HuH-7 (cell line): ENCODE data around the gene BARX1.
A peak's percentile ranks its signal among the peaks of the same experiment; 100 is the strongest.
"Not testable (repeated sequence)": the region's sequence is repeated elsewhere in the genome, so short reads cannot be mapped to it uniquely, and the experiment has no call there.

ENCODE experiments used
- DNase-seq: peaks from one replicate; pipeline ENCODE4 v3.0.0; 2011; ENCODE audit warnings: low spot score

Gene BARX1

GRCh38 chr9:93955111-93955980 is at the start of gene BARX1:
BARX1 (minus strand) TSS chr9:93955355; CDS start chr9:93955146, 209 bp downstream.
- no peak for DNase-seq

- peak; percentile 32 for DNase-seq
These were observed 47.4 kb upstream of the BARX1 start for GRCh38 chr9:94002316-94003140.

DNA sequence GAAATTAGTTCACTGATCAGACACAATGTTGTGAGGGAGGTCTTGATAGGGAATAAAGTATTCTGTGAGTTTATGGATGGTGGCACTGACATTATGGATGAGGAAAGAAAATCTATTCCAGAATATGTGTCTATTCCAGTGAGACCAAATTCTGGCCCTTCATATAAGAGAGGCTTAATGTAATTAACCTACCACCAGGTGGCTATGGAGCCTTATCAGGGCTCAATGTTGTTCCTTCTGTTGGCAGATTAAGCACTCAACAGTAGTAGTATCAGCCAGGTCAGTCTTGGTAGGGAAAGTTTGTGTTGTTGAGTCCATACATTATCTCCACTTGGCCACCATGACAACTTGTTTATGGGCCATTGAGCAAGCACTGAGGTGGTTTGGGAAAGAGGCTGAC is 41.7 kb upstream of the BARX1 start:
- no peak for DNase-seq

DNA sequence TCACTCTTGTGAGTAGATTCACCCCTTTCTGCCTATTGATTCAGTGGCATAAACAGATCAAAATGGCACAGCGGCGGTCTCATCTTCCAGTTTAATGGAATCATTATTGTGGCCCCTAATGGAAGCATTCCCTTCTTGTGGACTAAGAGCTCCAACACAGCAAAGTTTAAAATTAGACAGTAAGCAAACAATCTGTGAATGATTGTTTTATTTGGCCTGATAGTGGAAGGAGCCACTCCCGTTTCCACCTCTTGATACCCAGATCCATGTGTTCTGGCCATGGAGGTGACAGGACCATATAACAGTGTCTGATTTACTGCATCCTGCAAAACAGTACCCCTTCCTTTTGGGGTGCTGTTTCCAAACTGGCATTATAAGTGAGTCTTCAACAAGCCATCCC is 41.2 kb upstream of the BARX1 start:
- no peak for DNase-seq

GRCh38 chr9:93994545-93994944 is 39.4 kb upstream of the BARX1 start:
- no peak for DNase-seq

GRCh38 chr9:93994132-93994531 is 39.0 kb upstream of the BARX1 start:
- no peak for DNase-seq

- DNase-seq, result no peak
These were observed 37.7 kb upstream of the BARX1 start for GRCh38 chr9:93992830-93993229.

DNA sequence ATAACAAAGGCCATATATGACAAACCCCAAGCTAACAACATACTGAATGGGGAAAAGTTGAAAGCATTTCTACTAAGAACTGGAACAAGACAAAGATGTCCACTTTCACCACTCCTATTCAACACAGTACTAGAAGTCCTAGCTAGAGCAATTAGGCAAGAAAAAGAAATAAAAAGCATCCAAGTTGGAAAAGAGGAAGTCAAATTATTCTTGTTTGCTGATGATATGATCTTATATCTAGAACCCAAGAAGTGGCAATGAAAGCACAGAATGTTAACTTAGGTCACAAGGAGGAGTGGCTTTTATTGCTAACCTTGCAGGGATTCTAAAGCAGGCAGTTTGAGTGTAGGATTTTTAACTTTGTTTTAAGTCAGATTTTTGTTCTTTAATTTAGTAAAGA is 35.3 kb upstream of the BARX1 start:
- DNase-seq, result no peak

DNA sequence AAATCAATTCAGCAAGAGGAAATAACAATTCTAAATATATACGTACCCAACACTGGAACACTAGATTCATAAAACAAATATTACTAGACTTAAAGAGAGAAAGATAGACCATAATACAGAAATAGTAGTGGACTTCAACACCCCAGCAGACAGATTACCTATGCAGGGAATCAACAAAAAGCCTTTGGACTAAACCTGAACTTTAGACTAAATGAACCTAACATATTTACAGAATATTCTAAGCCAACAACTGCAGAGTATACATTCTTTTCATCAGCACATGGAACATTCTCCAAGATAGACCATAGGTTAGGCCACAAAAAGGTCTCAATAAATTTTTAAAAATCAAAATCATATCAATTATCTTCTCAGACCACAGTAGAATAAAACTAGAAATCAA is 32.9 kb upstream of the BARX1 start:
- no peak for DNase-seq

DNA sequence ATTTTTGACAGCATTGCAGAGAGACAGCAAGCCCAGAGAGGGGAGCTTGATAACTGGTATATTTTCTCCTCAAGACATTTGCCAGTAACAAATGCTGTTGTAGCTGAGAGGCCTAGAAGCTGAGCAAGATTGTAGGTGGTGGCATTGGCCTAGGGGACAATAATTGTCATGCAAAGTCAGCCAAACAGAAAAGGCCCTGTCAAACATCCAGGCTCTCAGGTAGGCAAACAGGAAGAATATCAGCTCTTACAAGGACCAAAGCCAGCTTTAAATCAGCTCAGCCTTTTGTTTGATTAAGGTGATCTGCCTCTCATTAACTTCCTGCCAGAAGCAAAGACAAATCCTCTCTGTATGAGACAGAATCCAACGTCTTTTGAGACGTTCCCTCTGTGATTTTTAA is 29.7 kb upstream of the BARX1 start:
- DNase-seq, result no peak

- no peak for DNase-seq
These were observed 28.7 kb upstream of the BARX1 start for GRCh38 chr9:93983875-93984274.

DNA sequence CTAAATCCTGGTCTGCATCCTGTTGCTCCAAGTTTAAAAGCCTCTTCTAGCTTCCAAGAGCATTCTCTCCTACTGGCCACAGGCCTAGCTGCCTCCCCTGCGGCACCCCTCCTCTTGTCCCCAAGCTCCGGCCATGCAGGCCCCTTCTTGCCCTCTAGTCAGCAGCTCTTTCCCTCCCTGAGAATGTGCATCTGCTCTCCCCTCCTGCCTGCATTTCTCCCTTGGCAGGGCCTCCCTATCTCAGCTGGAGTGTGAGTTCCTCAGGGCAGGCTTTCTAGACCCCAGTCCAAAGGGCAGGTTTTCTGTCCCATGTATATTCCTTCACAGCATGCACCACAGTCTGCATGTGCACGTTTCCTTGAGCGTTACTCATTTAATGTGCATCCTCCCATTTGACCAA is 24.6 kb upstream of the BARX1 start:
- no peak for DNase-seq

GRCh38 chr9:93978551-93978950 is 23.4 kb upstream of the BARX1 start:
- no peak for DNase-seq

DNA sequence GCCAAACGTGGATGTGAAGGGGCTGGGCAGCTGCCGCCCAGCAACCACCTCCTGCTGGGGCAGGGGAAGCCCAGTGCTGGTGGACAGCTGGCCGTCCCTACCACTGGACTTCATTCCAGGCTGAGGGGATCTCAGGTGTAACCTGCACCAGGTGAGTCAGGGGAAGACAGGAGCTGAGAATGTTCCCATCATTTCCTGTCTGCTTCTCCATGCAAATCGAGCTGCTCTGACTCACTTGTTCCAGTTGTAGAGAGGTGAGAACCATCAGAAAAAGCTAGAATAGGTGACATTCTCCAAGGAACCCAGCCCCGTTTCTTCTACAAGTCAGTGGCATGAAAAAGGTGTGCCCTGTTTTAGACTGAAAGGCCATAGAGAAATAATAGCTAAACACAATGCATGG is 21.8 kb upstream of the BARX1 start:
- no peak for DNase-seq

DNA sequence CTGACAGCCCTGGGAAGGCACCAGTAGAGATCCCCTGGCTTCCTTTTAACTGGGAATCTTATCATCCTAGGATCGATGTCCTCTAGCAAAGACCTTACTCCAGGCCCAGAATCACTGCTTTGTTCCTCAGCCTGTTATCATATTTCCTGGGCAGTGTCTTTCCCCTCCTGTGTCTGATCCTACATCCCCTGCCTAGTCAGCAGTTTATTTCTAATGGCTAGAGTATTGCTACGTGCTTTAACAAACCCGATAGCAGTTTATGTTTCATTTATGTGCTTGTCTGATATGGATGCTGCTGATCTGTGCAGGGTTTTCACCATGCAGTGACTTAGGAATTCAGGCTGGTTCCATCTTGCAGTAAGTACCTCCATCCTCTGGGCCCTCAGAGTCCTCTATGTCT is 20.9 kb upstream of the BARX1 start:
- no peak for DNase-seq

GRCh38 chr9:93975262-93975661 is 20.1 kb upstream of the BARX1 start:
- no peak for DNase-seq

DNA sequence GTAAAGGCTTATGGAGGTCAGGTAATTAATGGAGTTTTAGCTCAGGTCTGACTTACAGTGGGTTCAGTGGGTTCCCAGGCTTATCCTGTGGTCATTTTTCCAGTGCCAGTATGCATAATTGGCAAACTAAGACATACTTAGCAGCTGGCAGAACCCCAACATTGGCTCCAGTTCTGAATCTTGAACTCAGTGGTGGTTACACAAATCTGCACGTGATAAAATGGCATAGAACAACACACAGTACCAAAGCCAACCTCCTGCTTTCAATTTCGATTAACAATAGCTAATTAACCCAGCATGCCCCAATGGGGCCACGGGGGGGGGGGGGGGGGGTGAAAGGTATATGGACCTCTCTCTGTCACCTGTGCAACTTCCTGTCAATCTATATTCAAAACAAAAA is 19.0 kb upstream of the BARX1 start:
- DNase-seq, result no peak

DNA sequence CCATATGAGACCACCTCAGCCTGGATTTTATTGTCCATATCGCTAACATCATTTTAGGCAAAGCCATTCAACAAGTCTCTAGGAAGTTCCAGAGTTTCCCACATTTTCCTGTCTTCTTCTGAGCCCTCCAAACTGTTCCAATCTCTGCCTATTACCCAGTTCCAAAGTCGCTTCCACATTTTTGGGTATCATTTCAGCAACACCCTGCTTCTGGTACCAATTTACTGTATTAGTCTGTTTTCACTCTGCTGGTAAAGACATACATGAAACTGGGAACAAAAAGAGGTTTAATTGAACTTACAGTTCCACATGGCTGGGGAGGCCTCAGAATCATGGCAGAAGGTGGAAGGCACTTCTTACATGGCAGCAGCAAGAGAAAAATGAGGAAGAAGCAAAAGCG is 17.5 kb upstream of the BARX1 start:
- DNase-seq, result not testable (repeated sequence)

DNA sequence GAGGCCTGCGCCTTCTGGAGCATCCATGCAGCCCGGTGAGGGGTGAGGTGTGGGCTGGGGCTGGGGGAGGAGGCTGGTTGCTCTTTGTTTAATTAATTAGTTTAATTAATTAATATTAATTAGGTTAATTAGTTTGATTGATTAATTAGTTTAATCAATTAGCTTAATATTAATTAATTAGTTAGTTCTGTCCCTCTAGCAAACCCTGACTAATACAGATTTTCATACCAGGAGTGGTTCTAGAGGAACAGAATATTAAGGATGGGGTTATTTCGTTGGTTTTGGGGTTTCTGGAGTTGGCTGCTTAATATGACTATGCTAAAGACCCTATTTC is 14.1 kb upstream of the BARX1 start:
- DNase-seq, result no peak

GRCh38 chr9:93968451-93969327 is 13.5 kb upstream of the BARX1 start:
- DNase-seq, result no peak

DNA sequence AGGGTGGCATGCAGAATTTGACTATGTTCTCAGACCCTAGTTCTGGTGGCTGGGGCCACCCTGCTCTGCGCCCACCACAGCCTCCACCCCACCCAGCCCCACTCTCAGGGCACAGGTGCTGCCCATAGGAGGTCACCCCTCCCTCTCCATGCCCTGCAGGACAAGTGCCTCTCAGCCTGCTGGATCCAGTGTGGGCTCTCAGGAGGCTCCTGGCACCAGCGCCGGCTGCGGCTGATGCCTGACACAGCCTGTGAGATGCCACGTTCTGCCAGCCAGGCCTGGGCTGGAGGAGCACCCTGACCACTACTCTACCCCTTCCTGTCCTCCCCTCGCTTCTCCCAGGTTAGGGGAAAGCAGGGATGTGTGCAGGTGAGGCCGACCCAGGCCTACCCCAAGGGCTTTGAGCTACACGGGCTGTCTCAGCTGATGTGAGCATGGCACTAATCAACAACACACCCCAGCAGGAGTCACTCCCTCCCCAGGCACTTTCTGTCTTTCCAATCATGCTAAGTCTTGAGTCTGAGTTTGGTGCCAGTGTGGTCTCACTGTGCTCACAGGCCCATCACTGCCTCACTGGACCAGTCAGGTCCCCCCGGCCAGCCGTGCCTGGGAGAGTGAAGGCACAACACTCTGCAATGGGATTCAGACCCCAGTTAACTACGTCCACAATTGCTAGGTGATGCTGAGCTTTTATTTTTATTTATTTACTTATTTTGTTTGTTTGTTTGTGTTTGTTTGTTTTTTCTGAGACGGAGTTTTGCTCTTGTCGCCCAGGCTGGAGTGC is 12.1 kb upstream of the BARX1 start:
- no peak for DNase-seq
